Stimulated activated CD4-positive, alpha-beta T cell treated with anti-CD3 and anti-CD28 coated beads, Interleukin-4, amount 100 ng/mL, for 4 hours (primary cell): Measurements from ENCODE around the gene FOXJ3.

Experiments
- DNase-seq, 2 experiments: peaks; one replicate each; pipeline ENCODE4 v3.0.0-alpha.2; 2020

Gene FOXJ3

DNA sequence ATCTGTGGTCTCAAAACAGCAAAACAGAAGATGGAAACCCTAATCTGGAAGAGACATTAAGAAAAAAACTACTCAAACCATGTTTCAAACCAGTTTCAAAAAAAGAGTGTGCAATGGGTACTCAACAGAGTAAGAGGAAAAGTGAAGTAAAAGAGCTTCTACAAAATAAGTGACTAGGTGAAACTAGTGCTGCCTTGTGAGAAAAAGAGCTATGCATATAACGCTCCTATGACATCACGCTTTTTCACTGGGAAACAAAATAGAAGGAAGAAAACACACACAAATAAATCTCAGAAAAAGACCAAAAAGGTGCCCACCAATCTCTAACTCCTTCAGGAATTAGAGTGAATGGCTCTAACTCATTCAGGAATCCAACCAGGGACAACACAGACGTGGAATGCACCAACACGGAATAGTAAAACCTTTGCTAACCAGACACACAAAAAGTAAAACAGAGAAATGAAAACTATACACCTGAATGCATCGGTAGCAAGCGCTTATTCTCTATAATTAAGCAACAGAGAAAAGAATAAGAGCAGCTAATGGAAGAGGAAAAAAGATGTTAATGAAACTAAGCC, 1.3 kb downstream of the FOXJ3 start:
- DNase-seq, result no peak

- no peak for DNase-seq
These were observed 2.2 kb downstream of the FOXJ3 start for GRCh38 chr1:42332877-42333276.

DNA sequence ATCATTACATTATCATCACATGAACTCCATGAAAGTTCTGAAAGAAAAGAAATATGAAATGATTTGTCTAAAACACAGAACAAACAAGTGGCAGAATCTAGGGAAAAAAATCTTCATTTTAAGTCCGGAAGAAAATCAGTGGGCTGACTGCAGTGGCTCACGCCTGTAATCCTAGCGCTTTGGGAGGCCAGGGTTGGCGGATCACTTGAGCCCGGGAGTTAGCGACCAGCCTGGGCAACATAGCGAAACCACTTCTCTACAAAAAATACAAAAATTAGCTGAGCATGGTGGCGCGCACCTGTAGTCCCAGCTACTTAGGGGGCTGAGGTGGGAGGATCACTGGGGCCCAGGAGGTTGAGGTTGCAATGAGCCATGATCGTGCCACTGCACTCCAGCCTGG, 4.8 kb downstream of the FOXJ3 start:
- DNase-seq, result no peak

DNA sequence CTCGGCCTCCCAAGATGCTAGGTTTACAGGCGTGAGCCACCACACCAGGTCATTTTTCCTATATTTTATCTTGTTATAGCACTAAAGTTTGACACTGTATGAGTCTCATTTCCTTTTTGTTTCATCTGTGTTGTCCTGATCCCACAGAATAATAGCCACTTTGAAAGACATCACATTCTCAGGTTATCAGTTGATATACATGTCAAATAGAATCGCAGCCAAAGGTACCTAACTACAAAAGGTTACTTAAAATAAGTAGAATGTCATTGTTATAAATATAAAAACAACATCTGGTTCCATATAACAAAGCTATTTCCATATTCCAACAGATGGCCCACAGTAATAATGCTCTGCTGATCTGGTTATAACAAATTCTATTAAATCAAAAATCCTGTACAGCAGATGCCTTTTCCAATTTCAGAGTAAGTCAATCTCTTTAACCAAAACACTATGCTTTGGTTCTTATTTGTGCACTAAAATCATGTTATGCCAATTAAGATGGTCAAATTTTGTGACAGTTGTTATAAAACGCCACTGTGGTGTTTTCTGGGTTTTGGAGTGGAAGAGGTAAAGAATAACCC, 6.0 kb downstream of the FOXJ3 start:
- no peak for DNase-seq

DNA sequence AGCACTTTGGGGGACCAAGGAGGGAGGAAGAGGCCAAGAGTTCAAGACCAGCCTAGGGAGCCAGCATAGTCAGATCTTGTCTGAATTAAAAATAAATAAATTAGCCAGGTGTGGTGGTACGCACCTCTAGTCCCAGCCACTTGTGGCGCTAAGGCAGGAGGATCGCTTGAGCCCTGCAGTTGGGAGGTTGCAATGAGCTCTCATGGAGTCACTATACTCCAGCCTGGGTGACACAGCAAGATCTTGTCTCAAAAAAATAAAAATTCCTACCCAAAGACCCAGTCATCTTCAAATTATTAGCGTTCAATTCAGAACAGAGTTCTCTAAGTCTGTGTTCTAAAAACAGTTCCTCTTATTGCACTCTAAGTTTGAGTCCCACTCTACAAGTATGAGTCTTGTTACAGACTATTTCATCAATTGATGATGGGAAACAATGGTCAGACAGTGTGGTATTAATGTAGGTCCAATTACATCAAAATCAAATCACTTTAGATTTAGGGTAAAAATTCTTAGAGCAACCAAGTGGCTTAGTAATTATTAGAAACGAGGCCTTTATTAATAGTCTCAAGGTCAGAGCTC, 6.9 kb downstream of the FOXJ3 start:
- no peak for DNase-seq

- no peak for DNase-seq
These were observed 10.0 kb downstream of the FOXJ3 start for GRCh38 chr1:42325014-42325402.

DNA sequence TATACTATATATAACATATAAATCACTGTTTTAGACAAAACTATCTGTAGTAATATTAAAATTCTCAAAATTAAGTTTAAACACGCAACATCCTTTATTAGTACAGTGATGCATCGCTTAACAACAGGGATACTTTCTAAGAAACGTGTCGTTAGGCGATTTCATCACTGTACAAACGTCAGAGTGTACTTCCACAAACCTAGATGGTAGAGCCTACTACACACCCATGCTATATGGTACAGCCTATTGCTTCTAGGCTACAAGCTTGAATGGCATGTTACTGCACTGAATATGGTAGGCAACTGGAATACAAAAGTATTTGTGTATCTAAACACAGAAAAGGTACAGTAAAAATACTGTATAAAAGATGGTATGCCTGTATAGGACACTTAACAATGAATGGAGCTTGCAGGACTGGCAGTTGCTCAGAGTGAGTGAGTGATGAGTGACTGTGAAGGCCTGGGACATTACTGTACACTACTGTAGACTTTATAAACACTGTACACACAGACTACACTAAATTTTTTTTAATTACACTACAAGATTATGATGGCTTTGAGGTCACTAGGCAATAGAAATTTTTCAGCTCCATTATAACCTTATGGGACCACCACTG, 10.5 kb downstream of the FOXJ3 start:
- no peak for DNase-seq

DNA sequence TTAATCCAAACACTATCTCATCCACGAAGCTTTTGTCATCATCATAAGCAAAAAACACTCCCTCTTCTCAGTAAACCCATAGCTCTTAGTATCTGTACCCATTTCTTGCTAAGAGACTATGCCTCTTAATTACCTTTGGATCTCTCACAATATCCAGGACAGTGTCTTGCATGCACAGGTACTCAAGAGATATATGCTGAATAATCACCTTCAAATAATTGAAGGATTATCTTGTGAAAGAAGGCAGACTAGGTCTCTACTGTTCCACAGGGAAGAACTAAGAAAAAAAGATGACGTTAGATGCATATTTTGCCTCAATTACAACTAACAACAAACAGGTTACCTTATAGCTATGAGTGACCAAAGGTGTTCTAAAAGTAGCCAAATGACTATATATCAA, 11.5 kb downstream of the FOXJ3 start:
- DNase-seq, result no peak

- DNase-seq, result no peak
These were observed 12.5 kb downstream of the FOXJ3 start for GRCh38 chr1:42322577-42322976.

DNA sequence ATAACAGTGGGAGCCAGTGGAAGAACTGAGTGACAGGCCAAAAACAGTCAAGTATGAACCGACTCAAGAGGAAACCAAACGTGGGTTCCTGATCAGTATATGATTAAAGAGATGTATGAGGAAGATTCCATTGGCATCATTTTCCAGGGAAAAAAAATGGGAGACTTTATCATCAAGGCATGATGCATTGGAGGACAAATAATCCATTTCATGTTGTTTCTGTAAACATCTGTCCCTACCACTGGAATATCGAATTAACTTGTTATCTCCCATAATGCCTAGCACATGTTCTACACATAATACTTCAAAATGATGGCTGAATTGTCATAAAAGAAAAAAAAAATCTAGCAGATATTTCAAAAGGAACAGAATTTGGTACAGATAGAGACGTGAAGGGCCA, 13.3 kb downstream of the FOXJ3 start:
- no peak for DNase-seq

- DNase-seq, result no peak
These were observed 14.3 kb downstream of the FOXJ3 start for GRCh38 chr1:42320708-42321107.

DNA sequence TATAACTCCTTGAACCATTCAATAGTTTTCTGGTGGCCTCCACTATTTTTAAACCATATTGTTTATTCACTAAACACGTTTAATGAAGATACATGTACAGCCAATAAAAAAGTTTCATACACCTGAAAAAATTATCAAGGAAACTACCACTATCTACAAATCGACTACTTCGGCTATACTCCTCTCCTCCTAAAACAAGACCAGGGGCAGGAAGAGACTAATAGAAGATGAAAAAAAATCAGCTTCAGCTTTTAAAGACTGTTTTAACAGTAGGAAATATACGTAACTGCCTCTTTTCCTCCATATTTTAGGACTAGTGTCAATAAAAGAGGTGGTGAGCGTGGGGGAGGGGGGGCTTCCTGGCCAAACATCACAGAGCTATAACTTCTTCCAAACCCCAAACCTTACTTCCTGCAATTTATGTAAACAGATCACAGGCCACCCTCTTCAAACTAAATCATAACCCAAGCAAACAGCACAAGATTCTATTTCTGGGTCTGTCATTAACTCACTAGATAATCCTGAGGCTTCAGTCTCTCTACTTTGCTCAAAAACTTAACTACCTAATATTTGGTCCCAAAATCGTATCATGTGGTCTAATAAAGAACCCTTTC, 15.1 kb downstream of the FOXJ3 start:
- no peak for DNase-seq

DNA sequence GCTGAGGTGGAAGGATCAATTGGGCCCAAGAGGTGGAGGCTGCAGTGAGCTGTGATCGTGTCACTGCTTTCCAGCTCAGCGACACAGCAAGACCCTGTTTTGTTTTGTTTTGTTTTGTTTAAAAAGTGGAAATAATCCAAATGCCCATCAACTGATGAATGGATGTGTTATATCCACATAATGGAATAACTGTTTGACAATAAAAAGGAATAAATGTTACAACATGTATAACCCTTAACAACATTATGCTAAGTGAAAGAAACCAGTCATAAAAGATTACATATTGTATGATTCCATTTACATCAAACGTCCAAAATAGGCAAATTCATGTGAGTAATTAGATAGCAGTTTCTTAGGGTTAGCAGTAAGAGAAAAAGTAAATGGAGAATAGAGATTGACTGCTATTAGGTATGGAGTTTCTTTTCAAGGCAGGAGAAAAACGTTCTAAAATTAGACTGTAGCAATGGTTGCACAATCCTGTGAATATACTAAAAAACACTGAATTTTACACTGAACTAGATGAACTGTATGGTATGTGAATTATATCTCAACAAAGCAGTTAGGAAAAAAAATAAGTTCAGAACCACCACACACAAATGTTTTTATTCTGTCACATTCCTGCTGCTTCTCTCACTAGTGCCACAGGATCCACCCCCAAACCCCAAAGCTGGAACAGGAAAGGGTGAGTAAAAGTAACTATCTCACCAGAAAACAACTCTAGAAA, 15.7 kb downstream of the FOXJ3 start:
- DNase-seq, result no peak

- DNase-seq, result no peak
These were observed 16.4 kb downstream of the FOXJ3 start for GRCh38 chr1:42318601-42319000.

DNA sequence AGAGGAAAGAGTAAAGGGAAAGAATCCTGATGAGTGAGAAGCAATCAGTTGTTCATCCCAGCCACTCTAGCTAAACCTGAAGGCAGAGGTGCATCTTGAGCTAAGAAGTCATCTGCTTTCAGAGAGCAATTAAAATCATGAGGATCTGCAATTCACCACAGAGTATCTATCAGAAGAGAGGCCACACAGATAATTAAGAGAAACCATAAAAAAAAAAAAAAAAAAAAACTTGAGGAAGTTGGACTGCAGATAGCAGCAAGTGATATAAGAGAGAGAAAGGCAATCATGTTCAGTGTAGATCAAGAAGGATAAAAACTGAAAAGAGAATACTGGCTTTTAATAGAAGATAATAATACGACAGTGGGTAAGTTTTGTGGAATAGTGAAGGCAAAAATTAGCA, 17.7 kb downstream of the FOXJ3 start:
- no peak for DNase-seq

- no peak for DNase-seq
These were observed 18.7 kb downstream of the FOXJ3 start for GRCh38 chr1:42316292-42316691.

DNA sequence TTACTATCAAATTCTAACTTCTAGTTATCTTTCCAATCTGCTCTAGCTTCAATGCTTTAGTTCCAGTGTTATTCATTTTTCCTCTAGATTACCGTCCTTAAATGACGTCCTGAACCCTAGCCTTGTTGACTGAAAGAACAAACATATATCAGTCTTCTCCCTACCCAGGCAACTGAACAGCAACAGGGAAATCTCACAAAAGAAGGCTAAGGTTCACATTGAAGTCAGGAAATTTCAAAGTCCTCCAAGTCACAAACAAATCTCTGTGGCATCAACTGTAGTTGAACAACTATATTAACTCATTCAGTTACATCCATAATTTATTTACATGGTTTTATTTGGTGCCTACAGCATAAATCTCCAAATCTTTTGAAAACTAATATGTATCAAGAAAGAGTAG, 19.5 kb downstream of the FOXJ3 start:
- DNase-seq, result no peak

GRCh38 chr1:42313970-42314369, 21.1 kb downstream of the FOXJ3 start:
- DNase-seq, result no peak

- no peak for DNase-seq
These were observed 22.3 kb downstream of the FOXJ3 start for GRCh38 chr1:42312576-42313212.

DNA sequence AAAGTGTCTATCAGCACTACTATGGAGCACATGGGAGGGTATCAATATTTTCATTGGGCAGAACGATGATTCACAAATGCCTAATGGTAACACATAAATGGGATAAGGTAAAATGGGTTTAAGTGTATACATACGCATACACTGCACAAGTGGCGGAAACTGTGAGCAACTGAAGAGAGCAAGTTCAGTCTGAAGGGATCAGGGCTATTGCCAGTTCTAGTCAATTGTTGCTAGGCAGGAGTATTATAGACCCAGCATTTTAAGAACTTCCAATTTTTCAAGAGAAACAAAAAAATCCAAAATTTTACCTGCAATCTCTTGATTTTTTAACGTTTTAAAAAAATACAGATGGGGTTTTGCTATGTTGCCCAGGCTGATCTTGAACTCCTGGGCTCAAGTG, 23.1 kb downstream of the FOXJ3 start:
- DNase-seq, result no peak

- DNase-seq, result no peak
These were observed 23.9 kb downstream of the FOXJ3 start for GRCh38 chr1:42311138-42311537.

GRCh38 chr1:42306977-42307376, 28.1 kb downstream of the FOXJ3 start:
- no peak for DNase-seq

- no peak for DNase-seq
These were observed 29.4 kb downstream of the FOXJ3 start for GRCh38 chr1:42305639-42306038.
